Activated naive CD4-positive, alpha-beta T cell treated with anti-CD3 and anti-CD28 coated beads, Interleukin-2, amount 50 U/mL, for 24 hours (primary cell): ENCODE data around the gene EMILIN2.
A peak's percentile ranks its signal among the peaks of the same experiment; 100 is the strongest.
"Not testable (repeated sequence)": the region's sequence is repeated elsewhere in the genome, so short reads cannot be mapped to it uniquely, and the experiment has no call there.

Source experiments
- H3K27ac Mint-ChIP-seq: one replicate; pipeline ENCODE4 v1.8.0; 2021; ENCODE audit warnings: mild to moderate bottlenecking, mixed read lengths
- H3K27me3 Mint-ChIP-seq: one replicate; pipeline ENCODE4 v1.8.0; 2021; ENCODE audit warnings: mixed read lengths
- H3K36me3 Mint-ChIP-seq: one replicate; pipeline ENCODE4 v1.8.0; 2021; ENCODE audit warnings: mixed read lengths
- H3K4me1 Mint-ChIP-seq: one replicate; pipeline ENCODE4 v1.8.0; 2021; ENCODE audit warnings: mixed read lengths
- H3K4me3 Mint-ChIP-seq: one replicate; pipeline ENCODE4 v1.8.0; 2021; ENCODE audit warnings: mild to moderate bottlenecking, mixed read lengths
- H3K9me3 Mint-ChIP-seq: one replicate; pipeline ENCODE4 v1.8.0; 2021; ENCODE audit warnings: mixed read lengths

Gene EMILIN2

GRCh38 chr18:2846636-2847316 is at the start of gene EMILIN2:
Gene EMILIN2 (plus strand): TSS chr18:2847006. CDS start chr18:2847189, 183 bp downstream.
- Mint-ChIP-seq H3K4me1 (peaks cover 23% of the 10 kb centered on the region), H3K4me3 (peak within 1 kb of the TSS; percentile 89), H3K9me3 (no peaks in the 10 kb centered on the region), H3K36me3 (no peaks in the 10 kb centered on the region), H3K27me3 (peaks cover 31% of the 10 kb centered on the region), H3K27ac (peak within 1 kb of the TSS; percentile 33)

- no peak overlapping the region for H3K4me3 Mint-ChIP-seq
- H3K27me3 Mint-ChIP-seq, result no peaks in the 10 kb centered on the region
- no peak overlapping the region for H3K27ac Mint-ChIP-seq
- H3K36me3 Mint-ChIP-seq, result peaks cover 35% of the 10 kb centered on the region
- H3K9me3 Mint-ChIP-seq, result no peaks in the 10 kb centered on the region
- H3K4me1 Mint-ChIP-seq, result peaks cover 22% of the 10 kb centered on the region
Observed at GRCh38 chr18:2797951-2798350, 48.9 kb upstream of the EMILIN2 start.

GRCh38 chr18:2799369-2799768 is 47.4 kb upstream of the EMILIN2 start:
- Mint-ChIP-seq H3K4me3 (no peak overlapping the region), H3K27ac (peak overlapping the region; percentile 31), H3K27me3 (no peaks in the 10 kb centered on the region), H3K36me3 (peaks cover 39% of the 10 kb centered on the region), H3K4me1 (peaks cover 22% of the 10 kb centered on the region), H3K9me3 (no peaks in the 10 kb centered on the region)

- H3K27ac Mint-ChIP-seq, result peak overlapping the region; percentile 53
Observed at GRCh38 chr18:2805970-2806943, 40.5 kb upstream of the EMILIN2 start.

GRCh38 chr18:2808640-2809039 is 38.2 kb upstream of the EMILIN2 start:
- Mint-ChIP-seq H3K36me3 (peaks cover 21% of the 10 kb centered on the region), H3K9me3 (peaks cover 28% of the 10 kb centered on the region)
- H3K27ac Mint-ChIP-seq, H3K4me1 Mint-ChIP-seq, H3K27me3 Mint-ChIP-seq, H3K4me3 Mint-ChIP-seq: not testable (repeated sequence)

More at GRCh38 chr18:2805970-2806943, 40.5 kb upstream of the EMILIN2 start:
- Mint-ChIP-seq H3K36me3 (peaks cover 20% of the 10 kb centered on the region), H3K4me1 (no peaks in the 10 kb centered on the region), H3K27me3 (no peaks in the 10 kb centered on the region), H3K9me3 (peaks cover 11% of the 10 kb centered on the region), H3K4me3 (no peak overlapping the region)

GRCh38 chr18:2809666-2810183 is 37.1 kb upstream of the EMILIN2 start:
- Mint-ChIP-seq H3K36me3 (peaks cover 21% of the 10 kb centered on the region), H3K9me3 (peaks cover 28% of the 10 kb centered on the region)
- not testable (repeated sequence) for H3K4me1 Mint-ChIP-seq, H3K4me3 Mint-ChIP-seq, H3K27ac Mint-ChIP-seq, H3K27me3 Mint-ChIP-seq

GRCh38 chr18:2811416-2811815 is 35.4 kb upstream of the EMILIN2 start:
- H3K9me3 Mint-ChIP-seq, result peaks cover 34% of the 10 kb centered on the region
- no peak overlapping the region for H3K27ac Mint-ChIP-seq
- H3K4me3 Mint-ChIP-seq, result no peak overlapping the region
- H3K27me3 Mint-ChIP-seq, result no peaks in the 10 kb centered on the region
- H3K36me3 Mint-ChIP-seq, result peaks cover 22% of the 10 kb centered on the region
- no peaks in the 10 kb centered on the region for H3K4me1 Mint-ChIP-seq

GRCh38 chr18:2814928-2815327 is 31.9 kb upstream of the EMILIN2 start:
- Mint-ChIP-seq H3K27ac (no peak overlapping the region), H3K27me3 (no peaks in the 10 kb centered on the region), H3K9me3 (peaks cover 34% of the 10 kb centered on the region), H3K4me3 (no peak overlapping the region), H3K4me1 (no peaks in the 10 kb centered on the region), H3K36me3 (peaks cover 20% of the 10 kb centered on the region)

GRCh38 chr18:2818281-2818680 is 28.5 kb upstream of the EMILIN2 start:
- no peaks in the 10 kb centered on the region for H3K27me3 Mint-ChIP-seq
- no peak overlapping the region for H3K27ac Mint-ChIP-seq
- no peak overlapping the region for H3K4me3 Mint-ChIP-seq
- H3K36me3 Mint-ChIP-seq, result peaks cover 4% of the 10 kb centered on the region
- H3K9me3 Mint-ChIP-seq, result peaks cover 7% of the 10 kb centered on the region
- no peaks in the 10 kb centered on the region for H3K4me1 Mint-ChIP-seq

- Mint-ChIP-seq H3K9me3 (no peaks in the 10 kb centered on the region), H3K27ac (no peak overlapping the region), H3K36me3 (no peaks in the 10 kb centered on the region), H3K4me3 (no peak overlapping the region), H3K4me1 (no peaks in the 10 kb centered on the region), H3K27me3 (no peaks in the 10 kb centered on the region)
Observed at GRCh38 chr18:2821695-2822094, 25.1 kb upstream of the EMILIN2 start.

GRCh38 chr18:2822213-2822921 is 24.4 kb upstream of the EMILIN2 start:
- Mint-ChIP-seq H3K36me3 (no peaks in the 10 kb centered on the region), H3K27me3 (no peaks in the 10 kb centered on the region), H3K9me3 (no peaks in the 10 kb centered on the region), H3K4me3 (no peak overlapping the region), H3K4me1 (no peaks in the 10 kb centered on the region), H3K27ac (no peak overlapping the region)

GRCh38 chr18:2823202-2823601 is 23.6 kb upstream of the EMILIN2 start:
- no peaks in the 10 kb centered on the region for H3K4me1 Mint-ChIP-seq
- no peak overlapping the region for H3K27ac Mint-ChIP-seq

GRCh38 chr18:2823966-2824365 is 22.8 kb upstream of the EMILIN2 start:
- Mint-ChIP-seq H3K27me3 (no peaks in the 10 kb centered on the region), H3K4me1 (no peaks in the 10 kb centered on the region), H3K9me3 (no peaks in the 10 kb centered on the region), H3K4me3 (no peak overlapping the region), H3K36me3 (no peaks in the 10 kb centered on the region), H3K27ac (no peak overlapping the region)

More at GRCh38 chr18:2823202-2823601, 23.6 kb upstream of the EMILIN2 start:
- H3K9me3 Mint-ChIP-seq, result no peaks in the 10 kb centered on the region
- H3K27me3 Mint-ChIP-seq, result no peaks in the 10 kb centered on the region
- H3K4me3 Mint-ChIP-seq, result no peak overlapping the region
- H3K36me3 Mint-ChIP-seq, result no peaks in the 10 kb centered on the region

GRCh38 chr18:2824865-2825264 is 21.9 kb upstream of the EMILIN2 start:
- Mint-ChIP-seq H3K27me3 (no peaks in the 10 kb centered on the region), H3K4me1 (no peaks in the 10 kb centered on the region), H3K9me3 (no peaks in the 10 kb centered on the region)

GRCh38 chr18:2825613-2826175 is 21.1 kb upstream of the EMILIN2 start:
- H3K36me3 Mint-ChIP-seq, result no peaks in the 10 kb centered on the region
- no peak overlapping the region for H3K27ac Mint-ChIP-seq
- H3K4me3 Mint-ChIP-seq, result no peak overlapping the region
- H3K4me1 Mint-ChIP-seq, result no peaks in the 10 kb centered on the region
- no peaks in the 10 kb centered on the region for H3K27me3 Mint-ChIP-seq
- H3K9me3 Mint-ChIP-seq, result no peaks in the 10 kb centered on the region

More at GRCh38 chr18:2824865-2825264, 21.9 kb upstream of the EMILIN2 start:
- no peak overlapping the region for H3K4me3 Mint-ChIP-seq
- H3K27ac Mint-ChIP-seq, result no peak overlapping the region
- no peaks in the 10 kb centered on the region for H3K36me3 Mint-ChIP-seq
